NCI-H345 treated with DMSO at 0.1 percent for 48 hours (cell line): ENCODE results near the gene KLK6.

Experiments
- DNase-seq: peaks from one replicate; lab custom pipeline; 2025; ENCODE audit not compliant: unreplicated experiment; lab: John Stamatoyannopoulos, UW

Gene KLK6

GRCh38 chr19:50912727-50913716 is 56.4 kb downstream of the KLK6 start:
- DNase-seq: no peak

- DNase-seq: no peak
Observed at GRCh38 chr19:50912102-50912599, 57.2 kb downstream of the KLK6 start.

GRCh38 chr19:50911206-50912101 is 57.9 kb downstream of the KLK6 start, which contains the start of gene KLK4:
KLK4 (minus strand) TSS chr19:50911395; CDS start chr19:50910738, 657 bp downstream.
- DNase-seq: no peak

- no peak for DNase-seq
Observed at GRCh38 chr19:50910722-50911121, 58.7 kb downstream of the KLK6 start.

GRCh38 chr19:50909240-50910070 is 59.9 kb downstream of the KLK6 start:
- no peak for DNase-seq
